HFFc6 (cell line): ENCODE data around the gene CENPO. TPM values are rescaled to one million over a fixed set of nuclear protein-coding genes. Genes with fewer than 3 reads are reported as not detected.
"Not testable (repeated sequence)": the region's sequence is repeated elsewhere in the genome, so short reads cannot be mapped to it uniquely, and the experiment has no call there.

Source experiments
- DNase-seq: peaks from one replicate; pipeline ENCODE4 v3.0.0-alpha.2; 2018
- H3K27ac Mint-ChIP-seq: 2 replicates; pipeline ENCODE4 v1.8.0; 2020; ENCODE audit warnings: mild to moderate bottlenecking, mixed read lengths
- H3K27me3 Mint-ChIP-seq: 2 replicates; pipeline ENCODE4 v1.8.0; 2021; ENCODE audit warnings: mild to moderate bottlenecking, moderate library complexity, mixed read lengths; ENCODE audit not compliant: insufficient read depth
- H3K36me3 Mint-ChIP-seq: 2 replicates; pipeline ENCODE4 v1.8.0; 2021; ENCODE audit warnings: low read depth, mixed read lengths
- H3K4me1 Mint-ChIP-seq: 2 replicates; pipeline ENCODE4 v1.8.0; 2020; ENCODE audit warnings: low read depth, mixed read lengths
- H3K4me3 Mint-ChIP-seq: 2 replicates; pipeline ENCODE4 v1.8.0; 2020; ENCODE audit warnings: mild to moderate bottlenecking, moderate library complexity, mixed read lengths
- H3K9me3 Mint-ChIP-seq: 2 replicates; pipeline ENCODE4 v1.8.0; 2020; ENCODE audit warnings: mild to moderate bottlenecking, mixed read lengths
- total RNA-seq, 6 experiments: library from RNA; stranded (reverse); fragmentation: NEBNext Ultra II Directional; extraction: Animal tissue kit (Norgen Biotek cat#: 25700); gene quantifications; 2 replicates in 1 of 6; 3 replicates in 5 of 6; pipeline ENCODE4 v1.2.3, GENCODE V29; 2021
- TF ChIP-seq, protein P1 (sequence below): fragments of 200-600 bp; sonication (generic); IDR thresholded peaks from 2 replicates; pipeline ENCODE4 v1.5.0; 2021; ENCODE audit warnings: antibody characterized with exemption, mild to moderate bottlenecking

The CENPO gene
- total RNA-seq, 6 experiments from 2014 or later, result 19.1 to 28.7 (median 24.7) TPM

DNA sequence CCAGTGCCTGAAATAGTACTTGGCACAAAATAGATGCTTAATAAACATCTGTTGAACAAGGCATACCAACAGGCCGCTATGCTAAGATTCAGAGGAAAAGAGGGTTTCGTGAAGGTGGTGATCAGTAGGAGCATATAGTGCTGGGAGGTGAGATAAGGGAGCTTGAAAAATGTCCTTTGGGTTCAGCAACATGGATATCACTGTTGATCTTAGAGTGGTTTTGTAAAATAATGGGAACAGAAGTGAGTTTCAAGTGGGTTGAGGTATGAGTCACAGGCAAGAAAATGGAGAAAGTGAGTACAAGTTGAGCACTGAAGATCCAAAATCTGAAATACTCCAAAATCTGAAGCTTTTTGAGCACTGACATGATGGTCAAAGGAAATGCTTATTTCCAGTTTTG, 4.4 kb downstream of the CENPO start:
- Mint-ChIP-seq H3K9me3 (0 out of 2 replicates have a peak, but pooled peaks cover 3% of the 10 kb centered on the region), H3K4me1 (peaks cover 33% of the 10 kb centered on the region), H3K27me3 (peaks cover 3% of the 10 kb centered on the region), H3K36me3 (peaks cover 57% of the 10 kb centered on the region), H3K27ac (no peak overlapping the region; the same call in 1 of the 2 replicates), H3K4me3 (no peak overlapping the region)
- TF ChIP-seq, protein P1, sequence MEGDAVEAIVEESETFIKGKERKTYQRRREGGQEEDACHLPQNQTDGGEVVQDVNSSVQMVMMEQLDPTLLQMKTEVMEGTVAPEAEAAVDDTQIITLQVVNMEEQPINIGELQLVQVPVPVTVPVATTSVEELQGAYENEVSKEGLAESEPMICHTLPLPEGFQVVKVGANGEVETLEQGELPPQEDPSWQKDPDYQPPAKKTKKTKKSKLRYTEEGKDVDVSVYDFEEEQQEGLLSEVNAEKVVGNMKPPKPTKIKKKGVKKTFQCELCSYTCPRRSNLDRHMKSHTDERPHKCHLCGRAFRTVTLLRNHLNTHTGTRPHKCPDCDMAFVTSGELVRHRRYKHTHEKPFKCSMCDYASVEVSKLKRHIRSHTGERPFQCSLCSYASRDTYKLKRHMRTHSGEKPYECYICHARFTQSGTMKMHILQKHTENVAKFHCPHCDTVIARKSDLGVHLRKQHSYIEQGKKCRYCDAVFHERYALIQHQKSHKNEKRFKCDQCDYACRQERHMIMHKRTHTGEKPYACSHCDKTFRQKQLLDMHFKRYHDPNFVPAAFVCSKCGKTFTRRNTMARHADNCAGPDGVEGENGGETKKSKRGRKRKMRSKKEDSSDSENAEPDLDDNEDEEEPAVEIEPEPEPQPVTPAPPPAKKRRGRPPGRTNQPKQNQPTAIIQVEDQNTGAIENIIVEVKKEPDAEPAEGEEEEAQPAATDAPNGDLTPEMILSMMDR, result no peak
- no peak for DNase-seq

DNA sequence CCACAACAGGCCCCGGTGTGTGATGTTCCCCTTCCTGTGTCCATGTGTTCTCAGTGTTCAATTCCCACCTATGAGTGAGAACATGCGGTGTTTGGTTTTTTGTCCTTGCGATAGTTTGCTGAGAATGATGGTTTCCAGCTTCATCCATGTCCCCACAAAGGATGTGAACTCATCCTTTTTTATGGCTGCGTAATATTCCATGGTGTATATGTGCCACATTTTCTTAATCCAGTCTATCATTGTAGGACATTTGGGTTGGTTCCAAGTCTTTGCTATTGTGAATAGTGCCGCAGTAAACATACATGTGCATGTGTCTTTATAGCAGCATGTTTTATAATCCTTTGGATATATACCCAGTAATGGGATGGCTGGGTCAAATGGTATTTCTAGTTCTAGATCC, 7.3 kb downstream of the CENPO start:
- not testable (repeated sequence) for DNase-seq, H3K9me3 Mint-ChIP-seq
- H3K36me3 Mint-ChIP-seq, result peaks cover 73% of the 10 kb centered on the region

DNA sequence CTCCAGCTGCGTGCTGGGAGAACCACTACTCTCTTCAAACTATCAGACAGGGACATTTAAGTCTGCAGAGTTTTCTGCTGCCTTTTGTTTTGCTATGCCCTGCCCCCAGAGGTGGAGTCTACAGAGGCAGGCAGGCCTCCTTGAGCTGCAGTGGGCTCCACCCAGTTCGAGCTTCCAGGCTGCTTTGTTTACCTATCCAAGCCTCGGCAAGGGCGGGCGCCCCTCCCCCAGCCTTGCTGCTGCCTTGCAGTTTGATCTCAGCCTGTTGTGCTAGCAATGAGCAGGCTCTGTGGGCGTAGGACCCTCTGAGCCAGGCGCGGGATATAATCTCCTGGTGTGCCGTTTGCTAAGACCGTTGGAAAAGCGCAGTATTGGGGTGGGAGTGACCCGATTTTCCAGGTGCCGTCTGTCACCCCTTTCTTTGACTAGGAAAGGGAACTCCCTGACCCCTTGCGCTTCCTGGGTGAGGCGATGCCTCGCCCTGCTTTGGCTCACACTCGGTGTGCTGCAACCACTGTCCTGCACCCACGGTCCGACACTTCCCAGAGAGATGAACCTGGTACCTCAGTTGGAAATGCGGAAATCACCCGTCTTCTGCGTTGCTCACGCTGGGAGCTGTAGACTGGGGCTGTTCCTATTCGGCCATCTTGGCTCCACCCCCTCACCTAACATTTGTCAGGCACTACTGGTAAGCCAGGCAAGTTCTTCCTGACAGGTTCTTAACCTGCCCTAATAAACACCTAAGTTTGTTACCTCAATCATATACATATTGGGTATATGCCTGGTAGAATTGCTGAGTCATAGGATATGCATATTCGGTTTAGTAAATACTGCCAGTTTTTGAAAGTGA, 12.8 kb downstream of the CENPO start:
- DNase-seq, H3K4me3 Mint-ChIP-seq, H3K27me3 Mint-ChIP-seq: not testable (repeated sequence)
- Mint-ChIP-seq H3K9me3 (peaks cover 18% of the 10 kb centered on the region), H3K36me3 (peaks cover 45% of the 10 kb centered on the region), H3K27ac (peak overlapping the region; percentile 55), H3K4me1 (peaks cover 37% of the 10 kb centered on the region)

More for the DNA sequence above, 7.3 kb downstream of the CENPO start:
- not testable (repeated sequence) for H3K27me3 Mint-ChIP-seq, H3K4me3 Mint-ChIP-seq, H3K27ac Mint-ChIP-seq
- peaks cover 17% of the 10 kb centered on the region for H3K4me1 Mint-ChIP-seq

DNA sequence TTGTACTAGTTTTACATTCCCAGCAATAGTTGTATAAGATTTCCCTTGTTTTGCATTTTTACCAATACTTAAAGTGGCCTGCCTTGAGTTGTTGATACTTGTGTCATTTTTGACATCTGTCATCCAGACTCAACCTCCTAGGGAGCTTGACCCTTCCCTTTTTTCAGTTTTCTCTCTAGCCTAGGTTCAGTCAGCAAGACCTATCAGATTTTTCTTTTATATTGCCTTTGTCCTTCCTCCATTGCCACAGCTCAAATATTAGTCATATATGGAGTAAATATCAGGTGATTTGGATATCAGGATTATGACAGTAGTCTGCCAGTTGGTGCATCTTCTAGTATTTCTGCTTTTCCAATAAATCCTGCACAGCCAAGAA, 13.4 kb downstream of the CENPO start:
- Mint-ChIP-seq H3K27ac (peak overlapping the region; percentile 55), H3K36me3 (peaks cover 42% of the 10 kb centered on the region), H3K27me3 (no peaks in the 10 kb centered on the region), H3K4me1 (peaks cover 38% of the 10 kb centered on the region), H3K9me3 (peaks cover 17% of the 10 kb centered on the region), H3K4me3 (no peak overlapping the region)
- no peak for DNase-seq
- TF ChIP-seq, protein P1, result no peak

DNA sequence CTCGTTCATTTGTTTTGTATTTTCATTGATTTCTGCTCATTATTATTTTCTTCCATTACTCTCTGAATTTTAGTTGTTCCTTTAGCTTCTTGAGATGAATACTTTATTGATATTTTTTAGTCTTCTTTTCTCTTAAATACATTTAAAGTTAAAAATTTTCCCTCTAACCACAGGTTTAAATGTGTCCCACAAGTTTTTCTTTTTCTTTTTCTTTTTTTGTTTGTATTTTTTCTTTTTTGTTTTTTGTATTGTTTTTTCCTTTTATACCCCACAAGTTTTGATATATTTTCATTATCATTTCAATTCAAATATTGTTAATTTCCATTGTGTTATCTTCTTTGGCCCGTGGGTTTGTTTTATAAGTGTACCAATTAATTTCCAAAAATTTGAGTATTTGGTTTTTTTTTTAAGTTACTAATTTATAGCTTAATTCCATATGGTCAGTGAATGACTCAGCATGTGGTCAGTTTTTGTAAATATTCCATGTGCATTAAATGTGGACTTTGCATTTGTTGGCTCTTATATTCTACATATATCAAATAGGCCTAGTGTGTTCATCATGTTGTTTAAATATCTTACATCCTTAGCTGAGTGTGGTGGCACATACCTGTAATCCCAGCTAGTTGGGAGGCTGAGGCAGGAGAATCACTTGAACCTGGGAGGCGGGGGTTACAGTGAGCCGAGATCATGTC, 16.2 kb downstream of the CENPO start:
- Mint-ChIP-seq H3K27me3 (no peaks in the 10 kb centered on the region), H3K4me3 (peak overlapping the region; percentile 33; the same call in 1 of the 2 replicates), H3K4me1 (peaks cover 60% of the 10 kb centered on the region), H3K36me3 (peaks cover 38% of the 10 kb centered on the region), H3K27ac (peak overlapping the region; percentile 84), H3K9me3 (peaks cover 15% of the 10 kb centered on the region)
- TF ChIP-seq, protein P1, result no peak
- DNase-seq, result peak; percentile 14

DNA sequence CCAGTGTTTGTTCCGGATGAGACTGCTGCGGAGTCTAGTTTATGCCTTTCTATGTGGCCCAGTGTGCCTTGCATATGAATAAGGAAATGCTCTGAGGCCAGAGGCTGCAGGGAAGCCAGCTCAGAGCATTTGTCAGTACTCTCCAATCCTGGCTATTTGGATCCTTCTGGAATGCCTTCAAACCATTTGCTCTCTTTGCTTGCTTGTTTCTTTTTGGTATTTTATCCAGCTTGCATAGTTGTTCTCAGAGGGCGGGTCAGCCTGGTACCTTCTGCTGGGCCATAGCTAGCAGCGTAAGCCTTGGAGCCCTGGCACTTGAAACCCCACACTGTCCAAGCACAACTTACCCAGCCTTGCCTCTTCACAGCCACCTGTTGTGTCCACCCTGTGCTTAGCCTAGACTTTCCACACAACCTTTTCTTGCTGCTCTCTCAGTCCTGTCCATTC, 20.5 kb downstream of the CENPO start:
- Mint-ChIP-seq H3K27ac (no peak overlapping the region), H3K4me3 (no peak overlapping the region), H3K9me3 (no peaks in the 10 kb centered on the region), H3K4me1 (peaks cover 78% of the 10 kb centered on the region), H3K27me3 (peaks cover 2% of the 10 kb centered on the region; the same call in 1 of the 2 replicates), H3K36me3 (peaks cover 34% of the 10 kb centered on the region)
- no peak for DNase-seq
- TF ChIP-seq, protein P1, result no peak
